HepG2 (cell line): Measurements from ENCODE around the gene YY1. TPM values are rescaled to one million over a fixed set of nuclear protein-coding genes. Genes with fewer than 3 reads are reported as not detected.
A peak's percentile ranks its signal among the peaks of the same experiment; 100 is the strongest.

ENCODE experiments used
- AHR ChIP-seq: IDR thresholded peaks from 2 replicates; pipeline ENCODE4 v1.6.1; 2018; ENCODE audit warnings: missing genetic modification reagents, missing compliant biosample characterization
- CC2D1A ChIP-seq: sonication (generic); formaldehyde crosslinking; IDR thresholded peaks from 2 replicates; pipeline ENCODE4 v1.8.1; 2023; ENCODE audit warnings: mild to moderate bottlenecking, missing genetic modification reagents
- FIP1L1 ChIP-seq: fragments of 200-400 bp; formaldehyde crosslinking; IDR thresholded peaks from 2 replicates; pipeline ENCODE4 v1.6.1; 2018; ENCODE audit warnings: low read depth, mild to moderate bottlenecking, low read length, moderate library complexity, borderline replicate concordance; ENCODE audit not compliant: insufficient read depth
- HOXA5 ChIP-seq: sonication (generic); formaldehyde crosslinking; IDR thresholded peaks from 2 replicates; pipeline ENCODE4 v1.4.0; 2020; ENCODE audit warnings: missing genetic modification reagents
- KAT2B ChIP-seq: fragments of 150-350 bp; IDR thresholded peaks from 2 replicates; pipeline ENCODE4 v1.6.1; 2014; ENCODE audit warnings: low read depth, low read length, borderline replicate concordance
- MNT ChIP-seq: fragments of 450-650 bp; IDR thresholded peaks from 2 replicates; pipeline ENCODE4 v1.6.1; 2016
- NR3C1 ChIP-seq: sonication (generic); formaldehyde crosslinking; IDR thresholded peaks from 2 replicates; pipeline ENCODE4 v1.4.0; 2020; ENCODE audit warnings: missing genetic modification reagents
- PLSCR1 ChIP-seq: sonication (generic); formaldehyde crosslinking; IDR thresholded peaks from 2 replicates; pipeline ENCODE4 v1.5.0; 2020; ENCODE audit warnings: missing genetic modification reagents, mild to moderate bottlenecking, borderline replicate concordance
- SOX13 ChIP-seq, 3 experiments: fragments of 450-650 bp in 1 of 3; sonication (generic) in 1 of 3; formaldehyde crosslinking in 1 of 3; IDR thresholded peaks in 2 of 3; conservative IDR thresholded peaks in 1 of 3; 2 replicates each; pipeline versions ENCODE4 v1.5.0 to v1.6.1; 2016 to 2020; ENCODE audit warnings: antibody characterized with exemption in 1 of 3, mild to moderate bottlenecking in 1 of 3, missing compliant biosample characterization in 1 of 3, missing genetic modification reagents in 1 of 3, moderate library complexity in 1 of 3
- SP140L ChIP-seq: sonication (generic); formaldehyde crosslinking; IDR thresholded peaks from 2 replicates; pipeline ENCODE4 v1.4.0; 2020; ENCODE audit warnings: missing genetic modification reagents, borderline replicate concordance
- ZNF24 ChIP-seq: fragments of 450-650 bp; IDR thresholded peaks from 2 replicates; pipeline ENCODE4 v1.6.1; 2017; ENCODE audit warnings: antibody characterized with exemption, mild to moderate bottlenecking
- ZNF546 ChIP-seq: sonication (generic); formaldehyde crosslinking; conservative IDR thresholded peaks from 2 replicates; pipeline ENCODE4 v1.8.1; 2023; ENCODE audit warnings: mild to moderate bottlenecking, missing genetic modification reagents
- polyA plus RNA-seq, 8 experiments: library from polyadenylated mRNA; depleted of rRNA in 3 of 8; stranded (reverse) in 7 of 8; unstranded in 1 of 8; fragments of >200 nt; fragmentation: Illumina TruSeq in 4 of 8; extraction: Trizol in 4 of 8; gene quantifications; 2 replicates each; pipeline versions ENCODE4 v1.2.1 to v1.2.3, GENCODE V29; 2011 to 2016; ENCODE audit warnings: low read depth in 4 of 8, missing spikeins in 1 of 8, mixed read lengths in 1 of 8; ENCODE audit not compliant: insufficient read depth in 1 of 8
- total RNA-seq, 5 experiments: library from RNA; depleted of rRNA; stranded (reverse); fragments of >200 nt; fragmentation: Illumina TruSeq; extraction: Trizol; gene quantifications; 2 replicates each; pipeline ENCODE4 v1.2.3, GENCODE V29; 2016; ENCODE audit warnings: low read depth in 1 of 5
- TF ChIP-seq, protein P1 (sequence below): sonication (generic); formaldehyde crosslinking; IDR thresholded peaks from 2 replicates; pipeline ENCODE4 v1.4.0; 2020; ENCODE audit warnings: missing genetic modification reagents
- TF ChIP-seq, protein P2 (sequence below): sonication (generic); formaldehyde crosslinking; IDR thresholded peaks from 2 replicates; pipeline ENCODE4 v1.8.1; 2022; ENCODE audit warnings: mild to moderate bottlenecking, missing genetic modification reagents
- TF ChIP-seq, protein P3 (sequence below): IDR thresholded peaks from 2 replicates; pipeline ENCODE4 v1.4.0; 2020; ENCODE audit warnings: mild to moderate bottlenecking, missing genetic modification reagents
- TF ChIP-seq, protein P4 (sequence below): sonication (generic); formaldehyde crosslinking; IDR thresholded peaks from 2 replicates; pipeline ENCODE4 v1.4.0; 2020; ENCODE audit warnings: missing genetic modification reagents

The YY1 gene
- total and polyA plus RNA-seq, 2 of the 13 experiments (the other 11 are each of a cell fraction or from before 2014, with no cell fraction given), result 29.4 to 68.1 TPM

DNA sequence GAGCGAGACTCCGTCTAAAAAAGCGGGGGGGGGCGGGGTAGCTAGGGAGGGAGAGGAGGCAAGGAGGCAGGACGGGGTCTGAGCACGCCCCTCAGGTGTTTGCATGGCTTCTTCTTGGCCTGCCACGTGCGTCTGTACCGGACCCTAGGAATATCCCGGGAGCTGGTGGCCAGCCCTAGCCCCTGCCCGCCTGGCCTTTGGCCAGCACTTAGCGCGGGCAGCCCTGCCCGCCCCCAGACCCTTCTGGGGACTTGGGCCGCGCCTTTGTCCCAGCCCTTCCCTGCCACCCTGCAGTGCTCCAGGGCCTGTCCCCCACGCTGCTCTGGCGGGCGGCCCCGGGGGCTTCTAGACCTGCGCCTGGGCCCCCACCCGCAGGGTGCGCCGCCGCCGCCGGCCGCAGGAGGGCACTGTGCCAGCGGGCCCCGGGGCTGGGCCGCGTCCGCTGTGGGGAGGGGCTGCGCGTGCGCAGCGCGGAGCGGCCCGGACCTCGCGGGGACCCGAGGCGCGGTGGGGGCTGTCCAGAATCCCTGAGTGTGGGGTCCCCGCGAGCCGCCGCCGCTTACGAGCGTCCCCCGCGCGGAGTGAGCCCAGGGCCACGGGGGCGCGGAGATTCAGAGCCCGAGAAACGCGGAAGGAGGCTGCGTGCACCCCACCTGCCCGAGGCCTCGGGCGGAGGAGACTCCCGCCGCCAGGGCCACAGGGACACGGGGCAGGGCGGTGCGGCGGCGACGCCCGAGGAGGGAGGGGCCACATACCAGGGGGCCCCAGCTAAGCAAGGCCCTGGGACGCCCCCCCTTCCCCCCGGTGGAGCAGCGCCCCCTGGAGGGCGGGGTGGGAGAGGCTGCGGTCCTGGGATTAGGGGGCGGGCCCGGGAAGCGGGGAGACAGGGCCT, 46.3 kb downstream of the YY1 start (continued):
- TF ChIP-seq PLSCR1 (CRISPR knock-in tag) (0 out of 2 replicates have a peak, but pooled peaks have one; percentile 55), NR3C1 (CRISPR knock-in tag) (no peak), AHR (CRISPR knock-in tag) (no peak; the same call in 1 of the 2 replicates), SP140L (no peak; the same call in 1 of the 2 replicates), ZNF546 (CRISPR knock-in tag) (peak; percentile 95; the same call in 1 of the 2 replicates), MNT (0 out of 2 replicates have a peak, but pooled peaks have one; percentile 6), SOX13 (IDR thresholded peaks at IDR 0.05) (no peak; the same call in 1 of the 2 replicates), SOX13 (CRISPR knock-in tag; conservative IDR thresholded peaks at IDR 0.05 in 1 of 2, IDR thresholded peaks at IDR 0.05 in 1 of 2) (peak in 1 of 2 experiments; percentile 31; a peak in 1 of 4 replicates), FIP1L1 (no peak), ZNF24 (no peak; the same call in 1 of the 2 replicates), HOXA5 (CRISPR knock-in tag) (peak; percentile 76), KAT2B (no peak), CC2D1A (CRISPR knock-in tag) (peak; percentile 94)
- TF ChIP-seq, protein P1, sequence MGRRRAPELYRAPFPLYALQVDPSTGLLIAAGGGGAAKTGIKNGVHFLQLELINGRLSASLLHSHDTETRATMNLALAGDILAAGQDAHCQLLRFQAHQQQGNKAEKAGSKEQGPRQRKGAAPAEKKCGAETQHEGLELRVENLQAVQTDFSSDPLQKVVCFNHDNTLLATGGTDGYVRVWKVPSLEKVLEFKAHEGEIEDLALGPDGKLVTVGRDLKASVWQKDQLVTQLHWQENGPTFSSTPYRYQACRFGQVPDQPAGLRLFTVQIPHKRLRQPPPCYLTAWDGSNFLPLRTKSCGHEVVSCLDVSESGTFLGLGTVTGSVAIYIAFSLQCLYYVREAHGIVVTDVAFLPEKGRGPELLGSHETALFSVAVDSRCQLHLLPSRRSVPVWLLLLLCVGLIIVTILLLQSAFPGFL (CRISPR knock-in tag), result no peak
- TF ChIP-seq, protein P2, sequence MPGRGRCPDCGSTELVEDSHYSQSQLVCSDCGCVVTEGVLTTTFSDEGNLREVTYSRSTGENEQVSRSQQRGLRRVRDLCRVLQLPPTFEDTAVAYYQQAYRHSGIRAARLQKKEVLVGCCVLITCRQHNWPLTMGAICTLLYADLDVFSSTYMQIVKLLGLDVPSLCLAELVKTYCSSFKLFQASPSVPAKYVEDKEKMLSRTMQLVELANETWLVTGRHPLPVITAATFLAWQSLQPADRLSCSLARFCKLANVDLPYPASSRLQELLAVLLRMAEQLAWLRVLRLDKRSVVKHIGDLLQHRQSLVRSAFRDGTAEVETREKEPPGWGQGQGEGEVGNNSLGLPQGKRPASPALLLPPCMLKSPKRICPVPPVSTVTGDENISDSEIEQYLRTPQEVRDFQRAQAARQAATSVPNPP (CRISPR knock-in tag), result peak; percentile 86; the same call in 1 of the 2 replicates
- TF ChIP-seq, protein P3, sequence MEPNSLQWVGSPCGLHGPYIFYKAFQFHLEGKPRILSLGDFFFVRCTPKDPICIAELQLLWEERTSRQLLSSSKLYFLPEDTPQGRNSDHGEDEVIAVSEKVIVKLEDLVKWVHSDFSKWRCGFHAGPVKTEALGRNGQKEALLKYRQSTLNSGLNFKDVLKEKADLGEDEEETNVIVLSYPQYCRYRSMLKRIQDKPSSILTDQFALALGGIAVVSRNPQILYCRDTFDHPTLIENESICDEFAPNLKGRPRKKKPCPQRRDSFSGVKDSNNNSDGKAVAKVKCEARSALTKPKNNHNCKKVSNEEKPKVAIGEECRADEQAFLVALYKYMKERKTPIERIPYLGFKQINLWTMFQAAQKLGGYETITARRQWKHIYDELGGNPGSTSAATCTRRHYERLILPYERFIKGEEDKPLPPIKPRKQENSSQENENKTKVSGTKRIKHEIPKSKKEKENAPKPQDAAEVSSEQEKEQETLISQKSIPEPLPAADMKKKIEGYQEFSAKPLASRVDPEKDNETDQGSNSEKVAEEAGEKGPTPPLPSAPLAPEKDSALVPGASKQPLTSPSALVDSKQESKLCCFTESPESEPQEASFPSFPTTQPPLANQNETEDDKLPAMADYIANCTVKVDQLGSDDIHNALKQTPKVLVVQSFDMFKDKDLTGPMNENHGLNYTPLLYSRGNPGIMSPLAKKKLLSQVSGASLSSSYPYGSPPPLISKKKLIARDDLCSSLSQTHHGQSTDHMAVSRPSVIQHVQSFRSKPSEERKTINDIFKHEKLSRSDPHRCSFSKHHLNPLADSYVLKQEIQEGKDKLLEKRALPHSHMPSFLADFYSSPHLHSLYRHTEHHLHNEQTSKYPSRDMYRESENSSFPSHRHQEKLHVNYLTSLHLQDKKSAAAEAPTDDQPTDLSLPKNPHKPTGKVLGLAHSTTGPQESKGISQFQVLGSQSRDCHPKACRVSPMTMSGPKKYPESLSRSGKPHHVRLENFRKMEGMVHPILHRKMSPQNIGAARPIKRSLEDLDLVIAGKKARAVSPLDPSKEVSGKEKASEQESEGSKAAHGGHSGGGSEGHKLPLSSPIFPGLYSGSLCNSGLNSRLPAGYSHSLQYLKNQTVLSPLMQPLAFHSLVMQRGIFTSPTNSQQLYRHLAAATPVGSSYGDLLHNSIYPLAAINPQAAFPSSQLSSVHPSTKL (CRISPR knock-in tag), result no peak; the same call in 1 of the 2 replicates
- TF ChIP-seq, protein P4, sequence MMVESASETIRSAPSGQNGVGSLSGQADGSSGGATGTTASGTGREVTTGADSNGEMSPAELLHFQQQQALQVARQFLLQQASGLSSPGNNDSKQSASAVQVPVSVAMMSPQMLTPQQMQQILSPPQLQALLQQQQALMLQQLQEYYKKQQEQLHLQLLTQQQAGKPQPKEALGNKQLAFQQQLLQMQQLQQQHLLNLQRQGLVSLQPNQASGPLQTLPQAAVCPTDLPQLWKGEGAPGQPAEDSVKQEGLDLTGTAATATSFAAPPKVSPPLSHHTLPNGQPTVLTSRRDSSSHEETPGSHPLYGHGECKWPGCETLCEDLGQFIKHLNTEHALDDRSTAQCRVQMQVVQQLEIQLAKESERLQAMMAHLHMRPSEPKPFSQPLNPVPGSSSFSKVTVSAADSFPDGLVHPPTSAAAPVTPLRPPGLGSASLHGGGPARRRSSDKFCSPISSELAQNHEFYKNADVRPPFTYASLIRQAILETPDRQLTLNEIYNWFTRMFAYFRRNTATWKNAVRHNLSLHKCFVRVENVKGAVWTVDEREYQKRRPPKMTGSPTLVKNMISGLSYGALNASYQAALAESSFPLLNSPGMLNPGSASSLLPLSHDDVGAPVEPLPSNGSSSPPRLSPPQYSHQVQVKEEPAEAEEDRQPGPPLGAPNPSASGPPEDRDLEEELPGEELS (CRISPR knock-in tag), result peak; percentile 44; the same call in 1 of the 2 replicates
